Breast epithelium (tissue), 4 donors: ENCODE data around the gene KCNC1. TPM values are rescaled to one million over a fixed set of nuclear protein-coding genes. Genes with fewer than 3 reads are reported as not detected.

Experiments
- DNase-seq, 2 donors: peaks; one replicate each; pipeline ENCODE4 v3.0.0-alpha.2; 2019; ENCODE audit warnings: low spot score in 2 of 2
- H3K27ac ChIP-seq, 2 donors: fragments of 200-600 bp; sonication (generic) in 1 of 2; one replicate each; pipeline ENCODE4 v1.5.1; 2016 to 2019; ENCODE audit warnings: mild to moderate bottlenecking in 1 of 2
- H3K27me3 ChIP-seq, 2 donors: fragments of 200-600 bp; sonication (generic) in 1 of 2; one replicate each; pipeline versions ENCODE4 v1.5.1 to v1.6.0; 2017 to 2019; ENCODE audit warnings: control low read depth in 1 of 2, mild to moderate bottlenecking in 1 of 2
- H3K36me3 ChIP-seq: fragments of 200-600 bp; one replicate; pipeline ENCODE4 v1.5.1; 2019
- H3K4me1 ChIP-seq, 2 donors: fragments of 200-600 bp; sonication (generic); one replicate each; pipeline ENCODE4 v1.5.1; 2016 to 2019; ENCODE audit warnings: control low read depth in 1 of 2
- H3K4me3 ChIP-seq, 3 donors: fragments of 200-600 bp; sonication (generic); 1 replicate in 2 of 3; 2 replicates in 1 of 3; pipeline ENCODE4 v1.5.1; 2016 to 2019; ENCODE audit warnings: mild to moderate bottlenecking in 3 of 3, moderate library complexity in 2 of 3
- H3K9me3 ChIP-seq, 2 donors: fragments of 200-600 bp; sonication (generic) in 1 of 2; one replicate each; pipeline ENCODE4 v1.5.1; 2016 to 2019; ENCODE audit warnings: control low read depth in 1 of 2
- CTCF ChIP-seq, 3 donors: fragments of 450-650 bp; IDR thresholded peaks; one replicate each; pipeline ENCODE4 v1.5.1; 2016 to 2017; ENCODE audit warnings: antibody characterized with exemption in 3 of 3, mild to moderate bottlenecking in 3 of 3, moderate library complexity in 3 of 3
- POLR2A ChIP-seq: fragments of 450-650 bp; IDR thresholded peaks from one replicate; pipeline ENCODE4 v1.6.1; 2016; ENCODE audit warnings: antibody characterized with exemption, mild to moderate bottlenecking, moderate library complexity
- POLR2AphosphoS5 ChIP-seq, 3 donors: sonication (generic); formaldehyde crosslinking; IDR thresholded peaks; one replicate each; pipeline ENCODE4 v1.6.1; 2017; ENCODE audit warnings: antibody characterized with exemption in 3 of 3
- intact Hi-C: fragments of 100-400 bp; cut with DNase I; formaldehyde crosslinking; loops from one replicate; pipeline ENCODE4 v1.15.1; 2023; ENCODE audit warnings: low total_unique reads
- total RNA-seq, 3 donors: library from RNA; depleted of rRNA; stranded (reverse); fragments of >200 nt; gene quantifications; one replicate each; pipeline ENCODE4 v1.1.0, GENCODE V29; 2016

Gene KCNC1
- total RNA-seq, 3 donors from 2014 or later: 0.15 TPM; not detected in 2

- DNase-seq: peak in 1 of 2 donors; percentile 34
- Histone ChIP-seq H3K9me3 (no peaks in the 10 kb centered on the region), H3K36me3 (no peaks in the 10 kb centered on the region), H3K4me1 (no peaks in the 10 kb centered on the region), H3K27me3 (peaks cover under 1 to 31% of the 10 kb centered on the region in 2 donors), H3K4me3 (no peak overlapping the region), H3K27ac (no peak overlapping the region)
- no peak for TF ChIP-seq POLR2AphosphoS5 (IDR thresholded peaks at IDR 0.05)
- no peak for TF ChIP-seq CTCF (IDR thresholded peaks at IDR 0.05)
- TF ChIP-seq POLR2A: no peak
- intact Hi-C loops: no loop called here
These were observed 6.9 kb downstream of the KCNC1 start for GRCh38 chr11:17741487-17741886.

GRCh38 chr11:17742019-17742418 is 7.4 kb downstream of the KCNC1 start:
- H3K9me3 ChIP-seq: no peaks in the 10 kb centered on the region
- no peak for TF ChIP-seq POLR2AphosphoS5 (IDR thresholded peaks at IDR 0.05)
- TF ChIP-seq CTCF (IDR thresholded peaks at IDR 0.05): no peak
- TF ChIP-seq POLR2A: no peak
- H3K4me3 ChIP-seq: no peak overlapping the region
- peaks cover 0 to 26% of the 10 kb centered on the region in 2 donors for H3K27me3 ChIP-seq
- intact Hi-C loops: no loop called here
- H3K4me1 ChIP-seq: no peaks in the 10 kb centered on the region
- no peak overlapping the region for H3K27ac ChIP-seq
- DNase-seq: no peak
- no peaks in the 10 kb centered on the region for H3K36me3 ChIP-seq

GRCh38 chr11:17743026-17743807 is 8.6 kb downstream of the KCNC1 start:
- DNase-seq: peak in 1 of 2 donors; percentile 14
- no peaks in the 10 kb centered on the region for H3K9me3 ChIP-seq

GRCh38 chr11:17743808-17744119 is 9.2 kb downstream of the KCNC1 start:
- H3K27me3 ChIP-seq: peaks cover 0 to 8% of the 10 kb centered on the region in 2 donors

More at GRCh38 chr11:17743026-17743807, 8.6 kb downstream of the KCNC1 start:
- H3K4me1 ChIP-seq: no peaks in the 10 kb centered on the region
- intact Hi-C loops: no loop called here
- no peaks in the 10 kb centered on the region for H3K36me3 ChIP-seq
- TF ChIP-seq POLR2AphosphoS5 (IDR thresholded peaks at IDR 0.05): no peak
- no peak for TF ChIP-seq CTCF (IDR thresholded peaks at IDR 0.05)
- no peak for TF ChIP-seq POLR2A
- H3K27ac ChIP-seq: no peak overlapping the region
- H3K4me3 ChIP-seq: no peak overlapping the region
- H3K27me3 ChIP-seq: peaks cover 0 to 14% of the 10 kb centered on the region in 2 donors

More at GRCh38 chr11:17743808-17744119, 9.2 kb downstream of the KCNC1 start:
- no peaks in the 10 kb centered on the region for H3K36me3 ChIP-seq
- no peaks in the 10 kb centered on the region for H3K9me3 ChIP-seq
- no peaks in the 10 kb centered on the region for H3K4me1 ChIP-seq
- no peak overlapping the region for H3K27ac ChIP-seq
- no peak overlapping the region for H3K4me3 ChIP-seq
- DNase-seq: peak in 1 of 2 donors; percentile 9
- TF ChIP-seq POLR2AphosphoS5 (IDR thresholded peaks at IDR 0.05): no peak
- no peak for TF ChIP-seq POLR2A
- TF ChIP-seq CTCF (IDR thresholded peaks at IDR 0.05): no peak
- intact Hi-C loops: no loop called here
